HG03060 (cell line): Measurements from ENCODE around the gene STXBP2.

Source experiments
- ATAC-seq: cut with Tn5 transposase; IDR thresholded peaks from one replicate; pipeline ENCODE4 v1.9.1; 2021; ENCODE audit warnings: low read depth, moderate number of reproducible peaks; ENCODE audit not compliant: unreplicated experiment

Gene STXBP2

GRCh38 chr19:7677669-7678311, 40.9 kb downstream of the STXBP2 start:
- no peak for ATAC-seq

DNA sequence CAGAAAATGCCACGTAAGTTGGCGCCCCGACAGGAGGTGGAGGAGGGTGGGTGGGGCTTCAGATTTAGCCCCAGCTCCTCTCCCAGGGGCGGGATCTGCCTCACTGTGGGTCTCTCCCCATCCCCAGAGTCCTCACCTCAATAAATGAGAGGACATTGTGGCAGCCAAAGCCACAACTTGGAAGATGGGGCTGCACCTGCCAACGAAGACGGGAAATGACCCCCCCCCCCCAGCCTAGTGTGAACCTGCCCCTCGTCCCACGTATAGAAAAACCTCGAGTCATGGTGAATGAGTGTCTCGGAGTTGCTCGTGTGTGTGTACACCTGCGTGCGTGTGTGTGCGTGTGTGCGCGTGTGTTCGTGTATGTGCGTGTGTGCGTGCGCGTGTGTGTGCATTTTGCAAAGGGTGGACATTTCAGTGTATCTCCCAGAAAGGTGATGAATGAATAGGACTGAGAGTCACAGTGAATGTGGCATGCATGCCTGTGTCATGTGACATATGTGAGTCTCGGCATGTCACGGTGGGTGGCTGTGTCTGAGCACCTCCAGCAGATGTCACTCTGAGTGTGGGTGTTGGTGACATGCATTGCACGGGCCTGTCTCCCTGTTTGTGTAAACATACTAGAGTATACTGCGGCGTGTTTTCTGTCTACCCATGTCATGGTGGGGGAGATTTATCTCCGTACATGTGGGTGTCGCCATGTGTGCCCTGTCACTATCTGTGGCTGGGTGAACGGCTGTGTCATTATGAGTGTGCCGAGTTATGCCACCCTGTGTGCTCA, 42.3 kb downstream of the STXBP2 start:
- ATAC-seq, result no peak

DNA sequence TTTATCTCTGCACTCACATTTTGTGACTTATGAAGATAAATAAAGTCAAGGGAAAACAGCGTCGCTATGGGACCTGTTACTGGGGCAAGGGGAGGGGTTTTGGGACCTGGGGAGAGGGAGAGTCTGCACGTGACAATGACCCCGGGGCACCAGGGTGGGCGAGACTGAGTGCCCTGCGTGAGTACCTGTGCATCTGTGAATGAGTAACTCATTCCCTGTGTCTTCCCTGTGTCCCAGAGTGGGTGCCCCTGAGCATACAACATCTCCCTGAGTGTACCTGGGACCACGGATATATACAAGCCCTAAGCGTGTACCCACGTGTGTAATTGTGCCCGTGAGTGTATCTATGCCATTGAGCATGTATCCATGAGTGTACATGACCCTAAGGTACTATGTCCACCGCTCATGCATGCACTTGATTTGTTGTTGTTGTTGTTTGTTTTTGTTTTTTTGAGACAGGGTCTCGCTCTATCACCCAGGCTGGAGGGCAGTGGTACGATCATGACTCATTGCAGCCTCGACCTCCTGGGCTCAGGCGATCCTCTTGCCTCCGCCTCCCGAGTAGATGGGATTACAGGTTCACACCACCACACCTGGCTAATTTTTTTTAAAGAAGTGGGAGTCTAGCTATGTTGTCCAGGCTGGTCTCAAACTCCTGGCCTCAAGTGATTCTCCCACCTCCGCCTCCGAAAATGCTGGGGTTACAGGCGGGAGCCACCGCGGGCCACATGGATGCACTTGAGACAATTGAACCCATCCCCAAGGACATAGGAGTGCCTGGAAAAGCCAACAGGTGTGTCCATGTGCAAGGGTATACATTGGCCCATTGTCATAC, 43.1 kb downstream of the STXBP2 start:
- no peak for ATAC-seq

GRCh38 chr19:7680606-7681339, 43.9 kb downstream of the STXBP2 start, which contains the start of gene TRAPPC5:
TRAPPC5 (plus strand) TSS chr19:7680833; CDS start chr19:7682254, 1,421 bp downstream.
- ATAC-seq, result no peak

DNA sequence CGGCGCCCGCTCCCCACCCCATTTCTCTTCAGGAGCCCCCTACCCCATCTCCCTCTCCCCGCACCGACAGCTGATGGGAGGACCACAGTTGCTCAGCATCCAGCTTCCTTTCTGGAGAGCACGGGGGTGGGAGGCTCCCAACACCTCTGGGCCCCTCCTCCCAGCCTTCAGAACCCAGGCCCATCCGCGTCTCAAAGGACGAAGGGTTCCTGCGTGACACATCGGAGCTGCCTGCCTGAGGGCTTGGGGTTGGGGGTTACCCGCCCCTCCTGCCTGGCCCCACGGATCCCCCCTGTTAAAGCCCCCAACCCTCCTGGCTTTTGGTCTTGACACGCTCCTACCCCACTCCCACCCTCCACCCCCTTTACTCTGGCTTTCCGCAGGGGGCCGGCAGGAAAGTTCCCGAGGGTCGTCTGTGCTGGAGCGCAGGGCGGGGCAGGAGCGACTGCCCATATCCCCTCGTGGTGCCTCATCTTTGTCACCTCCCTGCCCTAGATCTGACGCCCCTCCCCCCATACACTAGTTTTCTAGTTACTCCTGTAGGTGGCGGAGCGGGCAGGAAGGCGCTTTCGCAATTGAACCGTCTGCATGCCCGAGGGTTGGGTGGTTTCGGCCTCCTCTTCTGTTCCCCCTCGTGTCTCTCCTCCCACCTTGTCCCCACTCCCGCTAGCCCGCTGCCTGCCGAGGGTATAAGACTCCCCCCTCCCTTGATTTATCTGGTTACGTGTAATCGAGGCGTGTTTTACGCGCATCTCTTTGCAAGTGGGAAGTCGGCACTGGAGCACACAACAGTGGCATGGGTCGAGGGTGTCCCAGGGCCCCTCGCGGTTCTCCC, 44.6 kb downstream of the STXBP2 start:
- ATAC-seq, result no peak

GRCh38 chr19:7682175-7682855, 45.4 kb downstream of the STXBP2 start:
- ATAC-seq, result no peak

DNA sequence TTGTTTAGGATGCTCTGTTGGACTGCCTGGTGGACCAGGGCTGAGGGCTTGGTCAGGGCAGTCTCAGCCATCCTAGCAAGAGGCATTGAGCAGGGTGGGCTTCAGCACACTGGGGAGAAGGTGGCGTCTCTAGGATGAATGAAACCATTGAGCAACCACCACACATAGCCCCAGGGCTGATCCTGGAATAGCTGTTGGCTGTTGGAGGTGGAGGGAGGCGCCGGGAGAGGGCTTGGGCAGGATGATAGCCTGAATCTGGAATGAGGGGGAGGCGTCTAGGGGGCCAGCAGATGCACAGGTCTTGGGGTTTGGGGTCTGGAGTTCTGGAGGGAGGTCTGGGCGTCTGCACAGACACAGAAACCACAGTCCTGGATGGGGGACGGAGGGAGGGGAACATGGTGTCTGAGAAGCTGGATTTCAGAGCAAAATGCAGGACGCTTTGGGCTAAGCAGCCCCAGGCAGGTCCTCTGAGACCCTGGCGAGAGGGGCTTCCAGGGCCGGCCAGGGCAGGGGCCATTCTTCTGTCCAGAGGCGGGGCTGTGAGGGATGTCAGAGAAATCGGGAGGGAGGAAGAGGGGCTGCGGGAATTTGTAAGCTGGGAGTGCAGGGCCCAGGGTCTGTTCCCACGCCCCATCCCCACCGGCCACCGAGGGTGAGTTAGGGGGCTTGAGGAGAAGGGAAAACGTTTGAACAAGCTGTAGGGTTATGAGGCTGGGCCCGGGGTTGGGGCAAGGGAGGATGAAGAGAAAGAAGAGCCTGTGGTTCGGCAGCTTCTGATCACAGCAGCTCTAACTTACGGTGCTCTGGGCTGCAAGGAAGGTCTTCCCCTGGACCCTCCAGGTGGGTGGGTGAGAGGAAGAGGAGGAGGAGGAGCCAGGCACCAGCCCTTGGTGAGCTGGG, 48.9 kb downstream of the STXBP2 start:
- no peak for ATAC-seq

GRCh38 chr19:7687177-7687576, 50.3 kb downstream of the STXBP2 start:
- no peak for ATAC-seq

GRCh38 chr19:7689165-7689564, 52.3 kb downstream of the STXBP2 start:
- ATAC-seq, result no peak

DNA sequence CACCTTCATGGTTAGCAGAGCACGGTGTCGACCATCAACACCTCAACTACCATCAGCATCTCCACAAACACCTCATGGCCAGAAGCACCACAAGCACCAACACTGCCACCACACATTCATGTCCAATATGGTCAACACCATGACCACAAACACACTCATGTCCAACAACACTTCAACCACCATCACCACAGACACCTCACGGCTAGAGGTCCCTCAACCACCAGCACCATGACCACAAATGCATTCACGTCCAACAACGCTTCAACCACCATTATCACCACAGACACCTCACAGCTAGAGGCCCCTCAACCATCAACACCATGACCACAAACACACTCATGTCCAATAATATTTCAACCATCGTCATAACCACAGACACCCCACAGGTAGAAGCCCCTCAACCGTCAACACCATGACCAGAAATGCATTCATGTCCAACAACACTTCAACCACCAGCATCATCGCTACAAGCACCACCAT, 53.9 kb downstream of the STXBP2 start:
- ATAC-seq, result no peak

- ATAC-seq, result no peak
Observed at GRCh38 chr19:7691497-7691896, 54.6 kb downstream of the STXBP2 start.

DNA sequence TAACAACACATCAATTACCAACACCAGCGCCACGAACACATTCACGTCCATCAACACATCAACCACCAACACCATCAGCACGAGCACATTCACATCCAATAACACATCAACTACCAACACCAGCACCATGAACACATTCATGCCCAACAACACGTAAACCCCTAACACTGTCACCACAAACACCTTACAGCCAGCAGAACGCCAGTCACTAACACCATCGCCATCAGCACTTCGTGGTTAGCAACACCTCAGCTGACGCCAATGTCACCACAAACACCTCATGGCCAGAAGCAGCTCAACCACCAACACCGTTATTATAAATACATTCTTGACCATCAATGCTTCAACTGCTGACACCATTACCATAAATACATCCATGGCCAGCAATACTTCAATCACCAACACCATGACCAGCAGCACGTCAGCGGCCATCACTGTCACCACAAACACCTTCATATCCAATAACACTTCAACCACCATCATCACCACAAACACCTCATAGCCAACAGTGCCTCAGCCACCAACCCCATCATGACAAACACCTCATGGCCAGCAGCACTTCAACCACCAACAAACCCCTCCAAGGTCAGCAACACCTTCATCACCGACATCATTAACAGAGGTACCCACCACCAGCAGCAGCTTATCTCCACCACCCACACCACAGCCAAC, 55.6 kb downstream of the STXBP2 start:
- ATAC-seq, result no peak

GRCh38 chr19:7694499-7694898, 57.6 kb downstream of the STXBP2 start:
- ATAC-seq, result no peak
